K562 (cell line): Measurements from ENCODE around the gene RINL. TPM values are rescaled to one million over a fixed set of nuclear protein-coding genes. Genes with fewer than 3 reads are reported as not detected.
A peak's percentile ranks its signal among the peaks of the same experiment; 100 is the strongest.

Experiments used
- ATAC-seq: fragments of 200-7000 bp; cut with Tn5 transposase; 3 replicates; pipeline ENCODE4 v1.9.1; 2020; ENCODE audit warnings: moderate library complexity
- BruUV-seq: library from RNA; stranded (reverse); fragments of 400-500 nt; replicated peaks from 2 replicates; lab custom pipeline; 2021; lab: Mats Ljungman, UMichigan
- CTCF ChIA-PET: fragments of 300-600 bp; formaldehyde crosslinking; extraction: SDS; loops from one replicate; lab custom pipeline; 2021; ENCODE audit warnings: low intra/inter-chr PET ratio; lab: Yijun Ruan, JAX
- POLR2A ChIA-PET: fragments of 300-600, 350-650 bp; sonication (Branson Sonifier 250); formaldehyde crosslinking; extraction: SDS; loops from one replicate; lab custom pipeline; 2021; ENCODE audit warnings: antibody characterized with exemption, inconsistent platforms; lab: Yijun Ruan, JAX
- DNase-seq, 4 experiments: peaks; one replicate each; pipeline versions ENCODE4 v3.0.0 to v3.0.0-alpha.2; 2011 to 2018; ENCODE audit warnings: low spot score in 3 of 4, mixed read lengths in 3 of 4; ENCODE audit errors: extremely low read depth in 1 of 4
- FAIRE-seq: peaks from 2 replicates; lab custom pipeline; 2011; peaks lifted over from hg19 to GRCh38; lab: Jason Lieb, UNC
- H2AFZ ChIP-seq: 2 replicates; pipeline ENCODE4 v1.6.0; 2011; ENCODE audit warnings: low read depth, low read length, control low read depth, inconsistent platforms
- H3K27ac ChIP-seq: fragments of 200-600 bp; 3 replicates; pipeline ENCODE4 v1.8.0; 2011; ENCODE audit warnings: low read depth, mild to moderate bottlenecking, control low read depth, inconsistent platforms, low read length, moderate library complexity, mixed read lengths; ENCODE audit errors: extremely low read depth
- H3K27me3 ChIP-seq, 2 experiments: fragments of 300-600 bp in 1 of 2; 2 replicates in 1 of 2; 3 replicates in 1 of 2; pipeline versions ENCODE4 v1.6.0 to v1.8.0; 2011; ENCODE audit warnings: inconsistent platforms in 2 of 2, low read length in 2 of 2, mild to moderate bottlenecking in 1 of 2, mixed read lengths in 1 of 2, moderate library complexity in 1 of 2; ENCODE audit not compliant: control insufficient read depth in 2 of 2, insufficient read depth in 2 of 2
- H3K36me3 ChIP-seq: fragments of 300-600 bp; 3 replicates; pipeline ENCODE4 v1.8.0; 2011; ENCODE audit warnings: mild to moderate bottlenecking, low read length, inconsistent platforms; ENCODE audit not compliant: control insufficient read depth, insufficient read depth
- H3K4me1 ChIP-seq, 2 experiments: fragments of 200-600 bp in 1 of 2; replicated peaks in 1 of 2; 2 replicates in 1 of 2; 3 replicates in 1 of 2; pipeline versions ENCODE4 v1.5.1 to v1.8.0; 2011; ENCODE audit warnings: inconsistent platforms in 2 of 2, low read length in 2 of 2, mild to moderate bottlenecking in 1 of 2, mixed read lengths in 1 of 2, moderate library complexity in 1 of 2; ENCODE audit not compliant: control insufficient read depth in 2 of 2, insufficient read depth in 2 of 2
- H3K4me2 ChIP-seq: 2 replicates; pipeline ENCODE4 v1.6.1; 2011; ENCODE audit warnings: low read length, control low read depth, inconsistent platforms, mixed read lengths; ENCODE audit not compliant: insufficient read depth
- H3K4me3 ChIP-seq: fragments of 200-600 bp; sonication (generic), shearing (Covaris generic); 2 replicates; pipeline ENCODE4 v1.5.1; 2016; ENCODE audit warnings: control low read depth, inconsistent platforms
- H3K79me2 ChIP-seq: fragments of 200-600 bp; 3 replicates; pipeline ENCODE4 v1.8.0; 2011; ENCODE audit warnings: low read length, inconsistent platforms; ENCODE audit not compliant: control insufficient read depth, insufficient read depth
- H3K9ac ChIP-seq, 2 experiments: 2 replicates each; pipeline versions ENCODE4 v1.6.0 to v1.6.1; 2011; ENCODE audit warnings: low read depth in 2 of 2, low read length in 2 of 2, control low read depth in 1 of 2, inconsistent platforms in 1 of 2, mild to moderate bottlenecking in 1 of 2, mixed read lengths in 1 of 2; ENCODE audit not compliant: insufficient read depth in 1 of 2
- H3K9me1 ChIP-seq: one replicate; pipeline ENCODE4 v1.6.0; 2011; ENCODE audit warnings: inconsistent platforms, mild to moderate bottlenecking, low read length, moderate library complexity; ENCODE audit not compliant: control insufficient read depth, insufficient read depth
- H3K9me3 ChIP-seq: replicated peaks from 2 replicates; pipeline ENCODE4 v1.5.1; 2011; ENCODE audit warnings: low read depth, low read length, inconsistent platforms; ENCODE audit not compliant: control insufficient read depth, insufficient read depth
- H4K20me1 ChIP-seq: replicated peaks from 2 replicates; pipeline ENCODE4 v1.6.1; 2011; ENCODE audit warnings: low read length, inconsistent platforms, mixed read lengths; ENCODE audit not compliant: control insufficient read depth, insufficient read depth
- EGR1 ChIP-seq: fragments of 450-650 bp; conservative IDR thresholded peaks from 2 replicates; pipeline ENCODE4 v1.6.1; 2017; ENCODE audit warnings: mild to moderate bottlenecking
- HMG20A ChIP-seq: fragments of 450-650 bp; formaldehyde crosslinking; conservative IDR thresholded peaks from 2 replicates; pipeline ENCODE4 v1.4.0; 2020; ENCODE audit warnings: mild to moderate bottlenecking, mixed read lengths
- WGBS: fragments of 100-300 bp; shearing (Covaris generic); methylation state at CpG from one replicate; pipeline ENCODE4 v1.1.6; 2016; ENCODE audit warnings: low coverage, mixed read lengths; ENCODE audit not compliant: insufficient coverage; ENCODE audit errors: missing lambda C conversion rate; 5-methylcytosine and 5-hydroxymethylcytosine counted together
- in situ Hi-C: fragments of 300-500 bp; cut with MboI; formaldehyde crosslinking; loops from 4 replicates; pipeline ENCODE4 v1.15.0; 2018; ENCODE audit warnings: inconsistent platforms, mixed read lengths
- intact Hi-C: fragments of 100-400 bp; cut with micrococcal nuclease; formaldehyde crosslinking; loops from 2 replicates; pipeline ENCODE4 v1.14.2; 2022
- polyA plus RNA-seq, 8 experiments: library from polyadenylated mRNA; depleted of rRNA in 4 of 8; stranded (reverse) in 5 of 8; unstranded in 3 of 8; fragments of >200 nt; fragmentation: Nextera tagmentation in 2 of 8; fragmentation: Illumina TruSeq in 1 of 8; extraction: Ambion mirVana in 2 of 8; extraction: Trizol in 1 of 8; gene quantifications; 2 replicates each; pipeline versions ENCODE4 v1.2.1 to v1.2.3, GENCODE V29; 2011 to 2014; ENCODE audit warnings: inconsistent platforms in 1 of 8, missing spikeins in 1 of 8
- total RNA-seq, 7 experiments: library from RNA; depleted of rRNA in 6 of 7; stranded (reverse); fragments of >200 nt in 6 of 7; fragmentation: Illumina TruSeq in 2 of 7; extraction: Trizol in 2 of 7; gene quantifications; 2 replicates each; pipeline versions ENCODE4 v1.2.1 to v1.2.3, GENCODE V29; 2011 to 2021; ENCODE audit warnings: low replicate concordance in 1 of 7
- TF ChIP-seq, protein P1 (sequence below): sonication (generic); formaldehyde crosslinking; IDR thresholded peaks from 2 replicates; pipeline ENCODE4 v1.8.0; 2022; ENCODE audit warnings: mild to moderate bottlenecking, low read depth, missing genetic modification reagents

Gene RINL
- total and polyA plus RNA-seq, 9 of the 15 experiments (the other 6 are each of a cell fraction or from before 2014, with no cell fraction given) = 0.82 to 10.9 (median 4.9) TPM

DNA sequence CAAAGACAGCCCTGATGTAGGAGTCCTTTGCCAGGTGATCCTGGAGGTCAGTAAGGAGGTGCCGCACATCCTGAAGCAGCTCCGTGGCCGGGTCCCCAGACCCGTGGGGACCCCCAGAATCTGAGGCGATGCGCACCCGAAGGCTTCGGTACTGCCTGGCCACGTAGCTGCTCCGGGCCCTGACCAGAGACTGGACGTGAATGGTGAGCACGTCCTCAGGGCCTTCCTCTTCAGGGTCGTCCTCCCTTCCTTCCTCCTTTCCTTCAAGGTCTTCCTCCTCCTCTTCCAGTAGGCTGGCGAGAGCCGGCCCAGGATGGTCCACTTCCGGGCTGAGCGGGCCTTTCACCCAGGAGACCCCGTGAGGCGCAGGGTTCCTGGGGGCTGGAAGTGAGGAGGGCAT lies 7.5 kb downstream of the RINL start:
- intact Hi-C loops (no loop called here), in situ Hi-C loops (no loop called here)
- Histone ChIP-seq H3K36me3 (no peaks in the 10 kb centered on the region), H2AFZ (no peak overlapping the region), H3K27me3 (no peaks in the 10 kb centered on the region), H3K27ac (no peak overlapping the region), H3K9me1 (no peaks in the 10 kb centered on the region), H4K20me1 (no peaks in the 10 kb centered on the region), H3K9ac (no peak overlapping the region), H3K79me2 (no peaks in the 10 kb centered on the region), H3K9me3 (no peaks in the 10 kb centered on the region), H3K4me2 (no peak overlapping the region), H3K4me1 (peaks cover 0 to 27% of the 10 kb centered on the region in 2 experiments; a peak in 2 of 5 replicates), H3K4me3 (no peak overlapping the region)
- no TSS peak for BruUV-seq
- 82% methylated on average over 19 of the region's 19 CpGs for WGBS
- CTCF ChIA-PET = no interaction called here
- no peak for TF ChIP-seq HMG20A (CRISPR knock-in tag)
- POLR2A ChIA-PET = no interaction called here
- DNase-seq (no peak), ATAC-seq (no peak), FAIRE-seq (no peak)

DNA sequence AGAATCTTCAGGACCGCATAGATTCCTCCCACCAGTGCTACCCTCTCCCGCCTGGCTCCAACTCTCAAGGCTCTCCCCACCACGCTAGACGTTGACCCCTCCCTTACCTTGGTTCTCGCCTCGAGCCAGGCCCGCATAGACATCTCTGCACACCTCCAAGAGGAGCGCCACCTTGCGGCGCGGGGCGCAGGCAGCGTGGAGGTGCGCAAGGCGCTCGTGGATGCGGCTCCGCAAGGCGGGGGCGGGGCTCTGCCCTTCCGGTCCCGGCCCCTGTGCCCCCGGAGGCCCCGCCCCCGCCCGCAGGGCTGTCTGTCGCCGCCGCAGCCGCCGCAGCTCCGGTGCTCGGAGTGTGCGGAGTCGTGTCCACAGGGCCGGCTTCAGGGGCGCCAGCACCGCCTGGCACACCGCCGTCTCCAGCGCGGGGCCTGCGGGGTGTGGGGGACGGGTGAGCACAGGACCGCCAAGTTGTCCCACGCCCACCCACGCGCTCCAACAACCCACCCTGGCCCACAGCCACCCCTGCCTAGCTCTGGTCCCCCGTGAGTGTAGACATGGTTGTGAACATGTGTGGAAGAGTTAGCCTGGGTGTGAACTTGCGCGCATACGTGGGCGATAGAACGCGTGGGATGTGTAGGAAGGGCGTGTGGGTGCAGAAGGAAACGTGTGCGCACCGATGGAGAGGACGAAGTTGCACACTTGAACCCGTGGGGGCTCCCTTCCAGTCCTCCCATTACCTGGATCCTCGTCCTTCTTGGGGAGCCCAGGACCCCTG lies 8.1 kb downstream of the RINL start:
- in situ Hi-C loops (no loop called here), intact Hi-C loops (no loop called here)
- CTCF ChIA-PET = no interaction called here

More for the DNA sequence above, 8.1 kb downstream of the RINL start:
- Histone ChIP-seq H3K9me3 (no peaks in the 10 kb centered on the region), H2AFZ (no peak overlapping the region), H3K27me3 (no peaks in the 10 kb centered on the region), H3K79me2 (no peaks in the 10 kb centered on the region), H3K36me3 (no peaks in the 10 kb centered on the region), H3K4me1 (peaks cover 0 to 31% of the 10 kb centered on the region in 2 experiments; a peak in 3 of 5 replicates), H4K20me1 (no peaks in the 10 kb centered on the region), H3K9ac (no peak overlapping the region), H3K9me1 (no peaks in the 10 kb centered on the region), H3K4me2 (no peak overlapping the region), H3K27ac (no peak overlapping the region), H3K4me3 (no peak overlapping the region)
- TF ChIP-seq EGR1 = peak; percentile 61
- TF ChIP-seq, protein P1, sequence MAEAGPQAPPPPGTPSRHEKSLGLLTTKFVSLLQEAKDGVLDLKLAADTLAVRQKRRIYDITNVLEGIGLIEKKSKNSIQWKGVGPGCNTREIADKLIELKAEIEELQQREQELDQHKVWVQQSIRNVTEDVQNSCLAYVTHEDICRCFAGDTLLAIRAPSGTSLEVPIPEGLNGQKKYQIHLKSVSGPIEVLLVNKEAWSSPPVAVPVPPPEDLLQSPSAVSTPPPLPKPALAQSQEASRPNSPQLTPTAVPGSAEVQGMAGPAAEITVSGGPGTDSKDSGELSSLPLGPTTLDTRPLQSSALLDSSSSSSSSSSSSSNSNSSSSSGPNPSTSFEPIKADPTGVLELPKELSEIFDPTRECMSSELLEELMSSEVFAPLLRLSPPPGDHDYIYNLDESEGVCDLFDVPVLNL (CRISPR knock-in tag) = no peak
- WGBS = 88% methylated on average over 38 of the region's 62 CpGs
- FAIRE-seq (no peak), ATAC-seq (no peak), DNase-seq (no peak)
- POLR2A ChIA-PET = interaction anchor here (0.5 to 1.1 kb wide), 2 partner anchors 9 to 23 kb away, joined by 3 read pairs; no protein-coding TSS in a partner anchor
- BruUV-seq = no TSS peak
